ENCODE data around the gene ISG20L2. TPM values are rescaled to one million over a fixed set of nuclear protein-coding genes. Genes with fewer than 3 reads are reported as not detected.

The ISG20L2 gene
- total RNA-seq, 2 experiments from 2014 or later, result 44.2 to 50.9 TPM

GRCh38 chr1:156696755-156697154 lies 31.8 kb downstream of the ISG20L2 start:
- ChIA-PET CTCF (interaction anchor here (1.5 kb wide), 1 partner anchor 29 kb away, joined by 5 read pairs; no protein-coding TSS in a partner anchor), POLR2A (no interaction called here)
- Histone ChIP-seq H3K36me3 (ENCODE audit: insufficient read depth, low read length) (no peaks in the 10 kb centered on the region), H3K4me1 (ENCODE audit: insufficient read depth, low read length) (peaks cover 13% of the 10 kb centered on the region), H3K4me3 (ENCODE audit: low read length) (no peak overlapping the region), H3K9me3 (ENCODE audit: control insufficient read depth in 1 of 2, insufficient read depth in 1 of 2, low read length in 2 of 2) (peaks cover 0 to 8% of the 10 kb centered on the region in 2 experiments), H3K27me3 (ENCODE audit: control insufficient read depth in 1 of 2, insufficient read depth in 2 of 2, low read length in 2 of 2) (peaks cover 27 to 33% of the 10 kb centered on the region in 2 experiments), H3K27ac (ENCODE audit: low read depth in 1 of 2, low read length in 2 of 2) (no peak overlapping the region)
- intact Hi-C loops (cut with DNase I, micrococcal nuclease), result no loop called here
- Mint-ChIP-seq H3K36me3 (ENCODE audit: low read depth) (no peaks in the 10 kb centered on the region), H3K27ac (no peak overlapping the region), H3K4me1 (ENCODE audit: low read depth) (peaks cover 18% of the 10 kb centered on the region), H3K9me3 (no peaks in the 10 kb centered on the region), H3K4me3 (no peak overlapping the region), H3K27me3 (peaks cover 78% of the 10 kb centered on the region)
- DNase-seq (no peak), ATAC-seq (ENCODE audit: poor library complexity) (no peak)
- TF ChIP-seq, protein P1, sequence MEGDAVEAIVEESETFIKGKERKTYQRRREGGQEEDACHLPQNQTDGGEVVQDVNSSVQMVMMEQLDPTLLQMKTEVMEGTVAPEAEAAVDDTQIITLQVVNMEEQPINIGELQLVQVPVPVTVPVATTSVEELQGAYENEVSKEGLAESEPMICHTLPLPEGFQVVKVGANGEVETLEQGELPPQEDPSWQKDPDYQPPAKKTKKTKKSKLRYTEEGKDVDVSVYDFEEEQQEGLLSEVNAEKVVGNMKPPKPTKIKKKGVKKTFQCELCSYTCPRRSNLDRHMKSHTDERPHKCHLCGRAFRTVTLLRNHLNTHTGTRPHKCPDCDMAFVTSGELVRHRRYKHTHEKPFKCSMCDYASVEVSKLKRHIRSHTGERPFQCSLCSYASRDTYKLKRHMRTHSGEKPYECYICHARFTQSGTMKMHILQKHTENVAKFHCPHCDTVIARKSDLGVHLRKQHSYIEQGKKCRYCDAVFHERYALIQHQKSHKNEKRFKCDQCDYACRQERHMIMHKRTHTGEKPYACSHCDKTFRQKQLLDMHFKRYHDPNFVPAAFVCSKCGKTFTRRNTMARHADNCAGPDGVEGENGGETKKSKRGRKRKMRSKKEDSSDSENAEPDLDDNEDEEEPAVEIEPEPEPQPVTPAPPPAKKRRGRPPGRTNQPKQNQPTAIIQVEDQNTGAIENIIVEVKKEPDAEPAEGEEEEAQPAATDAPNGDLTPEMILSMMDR (IDR thresholded peaks at IDR 0.05), result no peak

- Histone ChIP-seq H3K4me1 (ENCODE audit: insufficient read depth, low read length) (peaks cover 16% of the 10 kb centered on the region), H3K27me3 (ENCODE audit: control insufficient read depth in 1 of 2, insufficient read depth in 2 of 2, low read length in 2 of 2) (peaks cover 48% of the 10 kb centered on the region in 2 experiments), H3K4me3 (ENCODE audit: low read length) (no peak overlapping the region), H3K9me3 (ENCODE audit: control insufficient read depth in 1 of 2, insufficient read depth in 1 of 2, low read length in 2 of 2) (peaks cover 0 to 13% of the 10 kb centered on the region in 2 experiments), H3K36me3 (ENCODE audit: insufficient read depth, low read length) (no peaks in the 10 kb centered on the region), H3K27ac (ENCODE audit: low read depth in 1 of 2, low read length in 2 of 2) (no peak overlapping the region)
- no peak overlapping the region for H3K4me3 Mint-ChIP-seq
- CTCF ChIA-PET, result no interaction called here
- POLR2A ChIA-PET, result no interaction called here
- H3K27me3 Mint-ChIP-seq, result peaks cover 77% of the 10 kb centered on the region
- intact Hi-C loops (cut with DNase I, micrococcal nuclease), result no loop called here
- ATAC-seq (ENCODE audit: poor library complexity) (no peak), DNase-seq (no peak)
- no peak overlapping the region for H3K27ac Mint-ChIP-seq
- TF ChIP-seq, protein P1 (IDR thresholded peaks at IDR 0.05), result no peak
- H3K36me3 Mint-ChIP-seq (ENCODE audit: low read depth), result no peaks in the 10 kb centered on the region
- peaks cover 22% of the 10 kb centered on the region for H3K4me1 Mint-ChIP-seq (ENCODE audit: low read depth)
- H3K9me3 Mint-ChIP-seq, result no peaks in the 10 kb centered on the region
Observed at GRCh38 chr1:156694690-156694962, 33.9 kb downstream of the ISG20L2 start.

GRCh38 chr1:156693848-156694689 lies 34.5 kb downstream of the ISG20L2 start:
- ChIA-PET CTCF (no interaction called here), POLR2A (no interaction called here)
- Histone ChIP-seq H3K27me3 (ENCODE audit: control insufficient read depth in 1 of 2, insufficient read depth in 2 of 2, low read length in 2 of 2) (peaks cover 49 to 51% of the 10 kb centered on the region in 2 experiments), H3K4me3 (ENCODE audit: low read length) (no peak overlapping the region), H3K36me3 (ENCODE audit: insufficient read depth, low read length) (no peaks in the 10 kb centered on the region), H3K9me3 (ENCODE audit: control insufficient read depth in 1 of 2, insufficient read depth in 1 of 2, low read length in 2 of 2) (peaks cover 0 to 13% of the 10 kb centered on the region in 2 experiments), H3K27ac (ENCODE audit: low read depth in 1 of 2, low read length in 2 of 2) (no peak overlapping the region), H3K4me1 (ENCODE audit: insufficient read depth, low read length) (peaks cover 22% of the 10 kb centered on the region)
- no peak for DNase-seq
- Mint-ChIP-seq H3K4me3 (no peak overlapping the region), H3K4me1 (ENCODE audit: low read depth) (peaks cover 26% of the 10 kb centered on the region), H3K9me3 (no peaks in the 10 kb centered on the region), H3K27ac (no peak overlapping the region), H3K27me3 (peaks cover 79% of the 10 kb centered on the region), H3K36me3 (ENCODE audit: low read depth) (no peaks in the 10 kb centered on the region)
- TF ChIP-seq, protein P1 (IDR thresholded peaks at IDR 0.05), result no peak
- intact Hi-C loops (cut with DNase I, micrococcal nuclease), result no loop called here
- no peak for ATAC-seq (ENCODE audit: poor library complexity)
